Left renal pelvis (tissue), 4 donors: ENCODE measurements around the gene PRB2. TPM values are rescaled to one million over a fixed set of nuclear protein-coding genes. Genes with fewer than 3 reads are reported as not detected.
"Not testable (repeated sequence)": the region's sequence is repeated elsewhere in the genome, so short reads cannot be mapped to it uniquely, and the experiment has no call there.

Experiments used
- DNase-seq, 4 donors: peaks; one replicate each; pipeline ENCODE4 v3.0.0-alpha.2; 2013; ENCODE audit warnings: low read depth in 4 of 4, low spot score in 3 of 4
- polyA plus RNA-seq, 4 donors: library from polyadenylated mRNA; unstranded; fragments of 120-200 nt; gene quantifications; one replicate each; pipeline ENCODE4 v1.2.1, GENCODE V29; 2013; ENCODE audit not compliant: insufficient read length in 4 of 4

The PRB2 gene
- polyA plus RNA-seq, result not detected

DNA sequence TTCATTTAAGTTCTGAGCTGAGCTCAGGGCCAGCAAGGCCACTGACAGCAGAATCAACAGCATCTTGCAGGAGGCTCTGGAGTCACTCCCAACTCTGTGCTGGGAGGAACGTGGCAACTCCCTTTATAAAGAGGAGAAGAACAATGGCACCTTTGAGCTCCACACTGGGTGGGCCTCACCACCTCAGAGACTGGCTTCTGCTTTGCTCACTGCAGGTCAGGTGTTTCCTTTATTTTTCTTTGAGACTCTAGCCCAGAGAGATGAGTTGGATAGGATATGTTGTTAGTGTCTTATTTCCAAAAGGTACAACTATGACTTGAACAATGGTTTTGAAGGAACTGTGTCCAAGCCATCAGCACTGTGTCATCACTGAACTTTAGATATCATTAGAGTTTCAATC, at the start of gene PRB2:
TSS of gene PRB2 (minus strand) at position 101 of the 400 bp plus-strand sequence. CDS start at position 63, 38 bp downstream.
- not testable (repeated sequence) for DNase-seq

DNA sequence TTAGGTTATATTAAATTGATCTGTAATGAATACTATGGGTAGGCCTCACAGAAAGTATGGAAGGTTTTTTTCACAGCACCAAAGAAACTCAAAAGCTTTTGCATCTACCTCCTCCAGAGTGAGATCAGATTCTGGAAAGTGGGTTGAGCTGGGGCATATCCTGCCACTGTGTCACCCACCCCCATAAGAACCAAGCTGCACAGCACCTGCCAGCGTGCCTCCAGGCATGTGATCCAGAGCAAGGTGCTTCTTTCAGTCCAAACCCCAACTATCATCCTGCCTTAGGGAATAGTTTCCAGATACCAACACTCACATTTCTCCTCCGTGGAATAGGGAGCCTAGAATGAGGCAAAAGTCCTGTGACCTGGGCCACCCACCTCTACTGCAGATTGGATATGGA, 42.6 kb upstream of the PRB2 start:
- no peak for DNase-seq

DNA sequence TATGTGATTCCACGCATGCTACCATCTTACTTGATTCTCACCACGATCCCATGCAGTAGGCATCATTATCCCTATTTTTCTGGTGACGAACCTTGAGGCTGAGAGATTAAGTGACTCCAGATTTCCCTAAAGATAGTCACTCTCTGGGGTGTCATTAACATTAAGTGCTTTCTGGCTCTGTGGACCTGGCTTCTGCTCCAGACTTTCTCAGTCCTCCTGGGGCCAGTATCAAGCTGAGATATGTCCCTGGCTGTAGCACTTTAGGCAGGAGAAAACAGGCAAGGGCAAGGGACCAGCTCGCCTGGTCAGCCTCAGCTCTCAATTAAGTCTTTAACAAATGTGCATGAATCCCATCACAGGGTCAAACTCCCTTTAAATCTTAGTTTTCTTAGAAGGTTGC, 38.3 kb upstream of the PRB2 start:
- DNase-seq, result no peak

DNA sequence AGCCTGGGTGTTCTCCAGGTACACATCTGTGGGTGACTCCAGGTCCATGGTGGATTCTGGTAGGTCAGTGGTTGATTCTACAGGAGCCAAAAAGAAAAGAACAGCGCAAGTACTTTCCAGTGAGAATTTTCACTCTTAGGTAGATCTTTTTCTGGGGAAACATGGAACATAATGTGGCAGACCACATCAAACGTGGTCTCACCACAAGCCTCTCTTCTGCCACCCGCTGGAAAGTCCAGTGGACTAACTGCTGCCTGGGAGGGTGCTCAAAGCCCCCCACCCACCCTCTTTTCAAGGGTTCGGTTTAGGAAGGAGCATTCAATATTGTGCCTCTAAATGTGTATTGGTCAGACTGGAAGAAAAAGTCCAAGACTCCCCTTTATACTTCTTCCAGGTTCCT, 36.1 kb upstream of the PRB2 start:
- no peak for DNase-seq

DNA sequence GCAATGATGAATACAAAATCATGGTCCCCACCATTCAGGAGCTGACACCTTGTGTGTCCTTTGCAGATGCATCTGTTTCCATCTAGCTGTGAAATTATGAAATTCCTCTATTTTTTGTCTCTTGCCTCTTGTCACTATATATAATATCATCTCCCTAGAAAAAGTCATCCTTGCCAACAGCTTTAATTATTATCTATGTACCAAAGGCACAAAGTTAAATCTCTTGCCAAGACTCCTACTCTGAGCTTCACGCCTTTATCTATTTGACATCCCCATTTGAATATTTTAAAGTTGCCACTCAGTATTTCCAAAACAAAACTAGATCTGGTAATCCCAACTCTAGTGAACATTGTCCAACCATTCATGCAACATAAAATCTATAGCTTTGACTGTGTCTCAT, 32.0 kb upstream of the PRB2 start:
- DNase-seq, result no peak

DNA sequence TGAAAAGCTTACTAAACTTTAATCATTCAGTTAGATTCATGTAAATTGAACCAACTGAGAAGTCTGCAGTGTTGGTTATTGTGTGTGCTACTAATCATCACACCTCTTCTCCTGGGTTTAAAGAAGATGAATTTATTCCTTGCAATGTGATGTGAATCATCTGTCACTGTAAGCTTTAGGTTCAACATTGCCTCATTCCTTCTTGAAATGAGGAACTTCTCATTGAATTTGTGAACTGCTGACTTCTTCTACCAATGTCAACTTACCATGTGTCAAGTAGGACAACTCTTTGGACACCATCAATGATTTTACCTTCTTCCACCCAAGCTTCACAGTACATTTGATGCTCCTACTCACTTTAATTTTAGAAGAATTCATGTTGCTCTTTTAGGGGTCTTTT, 17.4 kb upstream of the PRB2 start:
- DNase-seq, result no peak

DNA sequence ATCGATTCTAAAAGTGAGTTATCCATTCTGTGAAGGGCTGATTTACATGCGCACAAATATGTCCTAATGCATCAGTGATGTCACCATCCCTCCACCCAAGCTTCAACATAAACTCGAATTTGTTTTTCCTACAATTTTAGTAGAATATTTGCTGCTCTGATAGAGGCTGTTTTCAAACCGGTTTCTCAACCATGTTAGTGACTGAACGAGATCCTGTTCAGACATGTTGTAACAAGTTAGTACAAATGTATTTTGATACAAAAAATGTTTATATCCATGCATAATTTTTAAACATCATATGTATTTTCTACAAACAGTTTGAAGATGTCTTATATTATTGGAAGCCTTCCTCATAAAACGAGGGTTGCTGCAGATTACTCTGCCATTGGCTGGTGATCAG, 12.7 kb upstream of the PRB2 start:
- DNase-seq, result no peak

DNA sequence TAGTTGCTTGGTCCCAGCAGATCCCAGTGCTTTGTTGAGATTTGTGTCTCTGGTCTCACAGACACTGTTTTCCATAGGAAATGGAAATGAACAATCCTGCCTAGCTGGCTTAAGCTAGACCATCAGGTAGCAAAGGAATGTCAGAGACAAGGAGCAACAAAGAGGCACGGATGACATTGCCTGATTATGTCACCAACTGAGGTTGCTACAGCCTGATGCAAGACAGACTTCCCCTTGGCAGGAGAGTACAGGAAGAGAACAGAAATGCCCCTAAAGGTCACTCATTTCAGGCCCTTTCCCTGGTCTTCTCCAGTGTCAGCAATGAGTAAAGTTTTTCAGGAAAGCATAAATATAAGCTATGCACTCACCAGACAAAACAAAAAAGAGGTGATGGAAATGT, 2.0 kb upstream of the PRB2 start:
- no peak for DNase-seq

DNA sequence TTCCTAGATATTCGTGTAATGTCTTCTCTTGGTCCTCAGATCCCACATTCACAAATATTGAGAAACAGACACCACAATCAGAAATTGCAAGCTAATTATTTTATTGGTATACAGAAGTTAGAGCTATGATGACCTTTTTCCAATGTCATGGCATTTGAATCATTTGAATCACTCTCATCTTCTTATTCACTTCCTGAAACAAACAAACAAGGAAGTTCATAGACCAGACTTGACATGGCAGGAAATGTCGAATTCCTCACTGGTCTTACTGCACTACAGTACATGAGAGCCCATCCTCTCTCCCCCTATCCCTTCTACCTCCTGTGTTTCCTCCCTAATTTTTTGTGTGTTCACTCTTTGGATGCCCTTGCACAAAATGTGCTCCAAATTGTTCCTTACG, 3.9 kb downstream of the PRB2 start:
- not testable (repeated sequence) for DNase-seq

DNA sequence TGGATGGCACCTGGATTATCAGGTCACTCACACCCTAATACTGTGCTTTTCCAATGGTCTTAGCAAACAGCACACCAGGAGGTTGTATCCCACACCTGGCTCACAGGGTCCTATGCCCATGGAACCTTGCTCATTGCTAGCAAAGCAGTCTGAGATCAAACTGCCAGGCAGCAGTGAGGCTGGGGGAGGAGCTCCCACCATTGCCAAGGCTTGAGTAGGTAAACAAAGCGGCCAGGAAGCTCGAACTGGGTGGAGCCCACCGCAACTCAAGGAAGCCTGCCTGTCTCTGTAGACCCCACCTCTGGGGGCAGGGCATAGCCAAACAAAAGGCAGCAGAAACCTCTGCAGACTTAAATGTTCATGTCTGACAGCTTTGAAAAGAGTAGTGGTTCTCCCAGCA, 17.9 kb downstream of the PRB2 start:
- DNase-seq, result not testable (repeated sequence)

DNA sequence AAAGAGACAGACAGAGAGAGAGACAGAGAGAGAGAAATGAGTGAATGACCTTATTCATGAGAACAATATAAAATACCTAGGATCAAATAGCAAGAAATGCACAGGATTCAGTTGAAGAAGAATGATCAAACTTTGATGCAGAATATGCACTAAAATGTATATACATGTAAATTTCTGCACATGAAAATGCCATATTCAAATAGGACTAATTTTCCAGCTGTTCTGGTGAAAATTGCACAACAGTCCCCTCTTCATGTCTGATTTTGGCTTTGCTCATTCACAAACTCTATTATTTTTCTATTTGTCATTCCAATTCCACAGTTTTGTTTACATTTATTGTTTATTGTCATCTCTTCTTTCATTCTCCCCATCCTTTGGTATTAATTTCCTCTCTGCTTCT, 34.2 kb downstream of the PRB2 start:
- no peak for DNase-seq

DNA sequence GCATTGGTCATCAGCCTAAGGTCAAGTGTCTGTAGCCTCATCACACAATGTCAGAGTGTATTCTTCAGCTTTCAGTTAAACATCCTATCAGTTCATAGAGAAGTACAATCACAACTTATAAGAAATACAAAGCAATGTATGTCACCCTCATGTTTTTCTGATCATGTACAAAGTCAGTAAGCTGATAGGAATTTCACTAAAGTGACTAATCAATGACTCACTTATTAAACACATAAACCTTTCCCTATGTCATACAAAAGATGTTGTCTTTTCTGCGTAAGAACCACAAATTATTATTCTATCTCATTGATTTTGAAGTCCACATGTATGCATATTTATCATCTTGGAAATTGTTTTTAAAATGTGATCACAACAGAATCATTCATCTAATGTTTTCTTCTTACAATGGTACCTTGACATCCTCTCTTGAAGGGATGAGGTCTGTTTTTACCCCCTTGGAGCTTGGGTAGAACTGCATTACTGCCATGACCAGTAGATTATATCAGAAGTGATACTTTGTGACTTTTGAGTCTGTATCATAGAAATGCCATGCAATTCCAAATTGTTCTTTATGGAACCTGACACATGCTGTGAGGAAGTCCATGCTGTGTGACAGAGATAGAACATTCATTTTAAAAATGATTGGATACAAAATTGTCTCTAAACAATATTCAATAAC, 35.0 kb downstream of the PRB2 start:
- DNase-seq, result not testable (repeated sequence)

DNA sequence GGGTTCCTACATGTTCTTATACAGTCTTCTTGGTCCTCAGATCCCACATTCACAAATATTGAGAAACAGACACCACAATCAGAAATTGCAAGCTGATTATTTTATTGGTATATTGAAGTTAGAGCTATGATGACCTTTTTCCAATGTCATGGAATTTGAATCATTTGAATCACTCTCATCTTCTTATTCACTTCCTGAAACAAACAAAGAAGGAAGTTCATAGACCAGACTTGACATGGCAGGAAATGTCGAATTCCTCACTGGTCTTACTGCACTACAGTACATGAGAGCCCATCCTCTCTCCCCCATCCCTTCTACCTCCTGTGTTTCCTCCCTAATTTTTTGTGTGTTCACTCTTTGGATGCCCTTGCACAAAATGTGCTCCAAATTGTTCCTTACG, 43.6 kb downstream of the PRB2 start:
- DNase-seq, result not testable (repeated sequence)

DNA sequence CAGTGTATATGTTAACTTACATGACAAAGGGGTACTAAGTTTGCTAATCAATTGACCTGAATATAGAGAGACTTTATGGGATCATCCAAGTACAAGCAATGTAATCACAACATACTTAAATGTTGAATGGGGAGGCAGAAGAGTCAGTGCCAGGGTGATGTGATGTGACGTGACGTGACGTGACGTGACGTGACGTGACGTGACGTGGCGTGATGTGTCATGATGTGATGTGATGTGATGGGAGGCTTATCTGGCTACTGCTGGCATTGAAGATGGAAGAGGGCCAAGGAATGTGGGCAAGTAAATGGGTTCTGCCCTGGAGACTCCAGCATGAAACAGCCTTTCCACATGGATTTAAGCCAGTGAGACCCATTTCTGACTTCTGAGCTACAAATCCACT, 46.9 kb downstream of the PRB2 start:
- no peak for DNase-seq

DNA sequence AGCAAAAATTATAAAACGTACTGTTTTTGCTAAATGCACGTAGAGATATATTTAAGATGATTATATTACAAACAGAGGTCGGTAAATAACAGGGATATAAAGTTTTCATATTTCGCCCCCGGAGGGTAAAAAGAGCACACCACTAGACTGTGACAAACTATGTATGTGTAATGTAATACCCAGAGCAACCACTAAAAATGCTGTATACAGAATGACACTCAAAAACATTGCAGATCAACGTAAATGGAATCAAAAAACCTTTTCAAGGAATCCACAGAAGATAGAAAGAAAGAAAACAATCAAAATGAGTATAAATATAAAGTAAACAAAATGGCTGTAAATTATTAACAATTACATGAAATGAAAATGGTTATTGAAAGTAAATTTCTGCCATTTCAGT, 47.6 kb downstream of the PRB2 start:
- DNase-seq, result no peak

DNA sequence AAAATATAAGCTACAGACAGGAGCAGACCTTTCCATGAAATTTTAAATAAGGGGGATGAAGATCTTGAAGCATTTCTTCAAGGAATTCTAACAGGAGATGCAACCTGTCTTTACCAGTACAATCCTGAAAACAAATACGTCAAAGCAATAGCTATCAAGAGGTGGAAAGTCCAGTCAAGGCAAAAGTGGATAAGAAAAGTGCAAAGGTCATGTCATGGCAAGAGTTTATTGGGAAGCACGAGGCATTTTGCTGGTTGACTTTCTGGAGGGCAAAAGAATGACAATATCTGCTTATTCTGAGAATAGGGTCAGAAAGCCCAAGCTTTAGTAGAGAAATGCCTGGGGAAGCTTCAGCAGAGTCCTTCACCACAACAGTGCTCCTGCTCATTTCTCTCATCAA, 50.9 kb downstream of the PRB2 start:
- DNase-seq, result no peak

Other genes with a start within 250 kb of the PRB2 start
- gene SMIM10L1, start 224.4 kb downstream of the PRB2 start, polyA plus RNA-seq, result 10 to 100 TPM; 10.2 to 20.6 (median 17.2) TPM
- not detected for gene TAS2R42, start 208.6 kb downstream of the PRB2 start, polyA plus RNA-seq
- not detected for gene PRB3, start 125.9 kb downstream of the PRB2 start, polyA plus RNA-seq
- gene PRB4, start 85.1 kb downstream of the PRB2 start, polyA plus RNA-seq, result not detected